Body of pancreas (tissue), 4 donors: Measurements from ENCODE around the gene IGFALS. TPM values are rescaled to one million over a fixed set of nuclear protein-coding genes. Genes with fewer than 3 reads are reported as not detected.
A peak's percentile ranks its signal among the peaks of the same experiment; 100 is the strongest.

Experiments
- ATAC-seq: fragments of 150-250 bp; one replicate; pipeline ENCODE4 v1.9.1; 2016
- DNase-seq, 4 donors: peaks; one replicate each; pipeline ENCODE4 v3.0.0-alpha.2; 2019
- H3K27ac ChIP-seq, 4 donors: fragments of 200-600 bp; sonication (generic); 1 replicate in 3 of 4; 2 replicates in 1 of 4; pipeline versions ENCODE4 v1.5.1 to v1.6.1; 2016 to 2019; ENCODE audit warnings: mild to moderate bottlenecking in 1 of 4, mixed read lengths in 1 of 4, moderate library complexity in 1 of 4
- H3K27me3 ChIP-seq, 2 donors: fragments of 200-600 bp; sonication (generic); one replicate each; pipeline ENCODE4 v1.6.0; 2016; ENCODE audit warnings: mild to moderate bottlenecking in 1 of 2
- H3K36me3 ChIP-seq, 2 donors: fragments of 200-600 bp; sonication (generic); replicated peaks in 1 of 2; 2 replicates each; pipeline ENCODE4 v1.5.1; 2016; ENCODE audit warnings: low read depth in 2 of 2; ENCODE audit not compliant: insufficient read depth in 1 of 2
- H3K4me1 ChIP-seq: fragments of 200-600 bp; sonication (generic); one replicate; pipeline ENCODE4 v1.6.0; 2016
- H3K4me3 ChIP-seq, 2 donors: fragments of 200-600 bp; sonication (generic); 1 replicate in 1 of 2; 2 replicates in 1 of 2; pipeline ENCODE4 v1.5.1; 2016 to 2019
- H3K9me3 ChIP-seq, 3 donors: fragments of 200-600 bp; sonication (generic); 1 replicate in 2 of 3; 2 replicates in 1 of 3; pipeline ENCODE4 v1.5.1; 2016
- POLR2A ChIP-seq, 3 donors: fragments of 450-650 bp; IDR thresholded peaks; one replicate each; pipeline ENCODE4 v1.6.1; 2016; ENCODE audit warnings: antibody characterized with exemption in 3 of 3, mild to moderate bottlenecking in 2 of 3
- WGBS, 2 donors: methylation state at CpG; one replicate each; pipeline ENCODE4 v1.1.5; 2017; 5-methylcytosine and 5-hydroxymethylcytosine counted together
- intact Hi-C: fragments of 100-400 bp; cut with DNase I; formaldehyde crosslinking; loops from one replicate; pipeline ENCODE4 v1.15.1; 2023
- total RNA-seq, 2 donors: library from RNA; depleted of rRNA; stranded (reverse); fragments of >200 nt; gene quantifications; one replicate each; pipeline ENCODE4 v1.1.0, GENCODE V29; 2016
- TF ChIP-seq, protein P1 (sequence below), 7 experiments: fragments of 450-650 bp in 4 of 7; fragments of 200-600 bp in 3 of 7; sonication (generic) in 3 of 7; IDR thresholded peaks; one replicate each; pipeline ENCODE4 v1.5.1; 2016 to 2019; ENCODE audit warnings: antibody characterized with exemption in 7 of 7

Gene IGFALS
- total RNA-seq, 2 donors from 2014 or later, result 5.2 to 9.2 TPM

DNA sequence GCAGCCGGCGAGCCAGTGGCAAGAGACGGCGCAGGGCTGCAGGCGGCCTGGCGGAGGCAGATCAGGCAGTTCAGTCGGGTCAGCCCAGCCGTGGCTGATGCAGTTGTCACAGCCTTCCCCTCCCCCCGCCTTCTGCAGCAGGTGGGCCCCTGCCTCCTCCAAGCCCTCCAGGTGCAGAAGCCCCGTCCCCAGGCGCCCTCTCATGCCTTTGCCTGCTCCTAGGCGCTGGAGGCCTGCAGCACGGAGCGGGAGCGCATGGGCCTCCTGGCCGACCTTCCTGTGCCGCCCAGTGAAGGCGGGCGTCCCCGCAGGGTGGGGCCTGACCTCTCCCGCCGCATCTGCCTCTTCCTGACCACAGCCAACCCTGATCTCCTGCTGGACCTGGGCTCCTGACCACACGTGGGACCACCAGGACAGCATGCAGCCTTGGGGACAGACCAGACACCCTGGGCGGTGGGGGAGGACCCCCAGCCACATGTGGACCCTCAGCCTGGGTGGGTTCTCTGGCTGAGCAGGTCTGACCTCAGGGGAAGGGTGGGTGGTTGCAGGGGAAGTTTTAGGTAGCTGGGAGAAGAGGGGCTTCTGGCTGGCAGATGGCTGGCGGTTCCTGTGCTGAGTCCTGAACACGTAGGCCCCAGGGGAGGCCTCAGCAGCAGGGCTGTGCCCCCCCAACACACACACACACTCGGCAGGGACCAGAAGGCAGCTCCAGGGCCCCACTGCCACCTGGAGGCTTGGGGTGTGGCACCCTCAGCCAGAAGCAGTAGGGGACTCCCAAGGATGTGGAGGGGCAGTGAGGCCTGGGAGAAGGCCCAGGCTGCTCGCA lies 17.4 kb downstream of the IGFALS start:
- no peak for TF ChIP-seq POLR2A (IDR thresholded peaks at IDR 0.05)
- Histone ChIP-seq H3K4me1 (peaks cover 50% of the 10 kb centered on the region), H3K27me3 (no peaks in the 10 kb centered on the region), H3K27ac (no peak overlapping the region), H3K4me3 (no peak overlapping the region), H3K9me3 (no peaks in the 10 kb centered on the region), H3K36me3 (peaks cover 8 to 9% of the 10 kb centered on the region in 2 donors)
- ATAC-seq (no peak), DNase-seq (peak in 1 of 4 donors; percentile 14)
- WGBS, 2 donors, result 77 to 89% methylated on average over 11 to 28 of the region's 28 CpGs
- intact Hi-C loops, result no loop called here

DNA sequence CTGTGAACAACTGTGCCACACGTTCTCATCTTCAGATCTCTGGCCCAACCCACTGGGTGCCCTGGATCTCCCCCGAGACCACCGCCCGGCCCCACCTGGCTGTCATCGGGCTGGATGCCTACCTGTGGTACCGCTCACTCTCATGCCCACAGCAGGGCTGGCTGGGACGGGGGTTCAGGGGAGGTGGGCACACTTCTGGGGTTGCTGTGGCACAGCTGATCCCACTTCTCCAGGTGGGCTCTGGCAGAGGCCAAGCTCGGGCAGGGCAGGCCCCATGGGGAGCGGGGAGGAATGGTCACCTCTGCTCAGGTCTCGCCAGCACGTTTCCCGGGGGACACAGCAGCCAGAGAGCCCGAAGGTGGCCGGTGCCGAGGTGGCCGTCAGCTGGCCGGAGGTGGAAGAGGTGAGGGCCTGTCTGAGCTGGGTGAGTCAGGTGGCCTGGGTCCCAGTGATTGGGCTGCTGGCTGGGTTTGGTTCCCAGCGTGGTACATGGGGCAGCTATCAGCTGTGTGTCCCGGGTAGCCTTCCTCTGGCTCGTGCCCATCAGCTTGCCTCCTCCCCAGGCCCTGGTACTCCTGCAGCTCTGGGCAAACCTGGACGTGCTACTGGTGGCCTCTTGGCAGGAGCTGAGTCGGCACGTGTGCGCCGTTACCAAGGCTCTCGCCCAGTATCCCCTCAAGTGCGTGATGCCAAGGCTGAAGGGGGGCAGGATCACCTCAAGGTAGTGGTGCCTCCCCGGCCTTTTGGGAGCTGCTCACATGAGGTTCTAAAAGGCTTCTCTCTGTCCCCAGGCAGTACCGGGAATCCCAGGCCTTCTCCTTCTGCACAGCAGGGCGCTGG lies 18.3 kb downstream of the IGFALS start:
- peak overlapping the region in 1 of 4 donors; percentile 96 for H3K27ac ChIP-seq
- ATAC-seq (no peak), DNase-seq (peak in 1 of 4 donors; percentile 16)
- peaks cover 8 to 9% of the 10 kb centered on the region in 2 donors for H3K36me3 ChIP-seq
- TF ChIP-seq, protein P1, sequence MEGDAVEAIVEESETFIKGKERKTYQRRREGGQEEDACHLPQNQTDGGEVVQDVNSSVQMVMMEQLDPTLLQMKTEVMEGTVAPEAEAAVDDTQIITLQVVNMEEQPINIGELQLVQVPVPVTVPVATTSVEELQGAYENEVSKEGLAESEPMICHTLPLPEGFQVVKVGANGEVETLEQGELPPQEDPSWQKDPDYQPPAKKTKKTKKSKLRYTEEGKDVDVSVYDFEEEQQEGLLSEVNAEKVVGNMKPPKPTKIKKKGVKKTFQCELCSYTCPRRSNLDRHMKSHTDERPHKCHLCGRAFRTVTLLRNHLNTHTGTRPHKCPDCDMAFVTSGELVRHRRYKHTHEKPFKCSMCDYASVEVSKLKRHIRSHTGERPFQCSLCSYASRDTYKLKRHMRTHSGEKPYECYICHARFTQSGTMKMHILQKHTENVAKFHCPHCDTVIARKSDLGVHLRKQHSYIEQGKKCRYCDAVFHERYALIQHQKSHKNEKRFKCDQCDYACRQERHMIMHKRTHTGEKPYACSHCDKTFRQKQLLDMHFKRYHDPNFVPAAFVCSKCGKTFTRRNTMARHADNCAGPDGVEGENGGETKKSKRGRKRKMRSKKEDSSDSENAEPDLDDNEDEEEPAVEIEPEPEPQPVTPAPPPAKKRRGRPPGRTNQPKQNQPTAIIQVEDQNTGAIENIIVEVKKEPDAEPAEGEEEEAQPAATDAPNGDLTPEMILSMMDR (IDR thresholded peaks at IDR 0.05), result no peak
- TF ChIP-seq POLR2A (IDR thresholded peaks at IDR 0.05), result no peak
- H3K4me1 ChIP-seq, result peaks cover 49% of the 10 kb centered on the region
- intact Hi-C loops, result no loop called here
- H3K4me3 ChIP-seq, result no peak overlapping the region
- WGBS, 2 donors, result 90 to 94% methylated on average over 14 to 30 of the region's 30 CpGs
- no peaks in the 10 kb centered on the region for H3K9me3 ChIP-seq
- H3K27me3 ChIP-seq, result no peaks in the 10 kb centered on the region

DNA sequence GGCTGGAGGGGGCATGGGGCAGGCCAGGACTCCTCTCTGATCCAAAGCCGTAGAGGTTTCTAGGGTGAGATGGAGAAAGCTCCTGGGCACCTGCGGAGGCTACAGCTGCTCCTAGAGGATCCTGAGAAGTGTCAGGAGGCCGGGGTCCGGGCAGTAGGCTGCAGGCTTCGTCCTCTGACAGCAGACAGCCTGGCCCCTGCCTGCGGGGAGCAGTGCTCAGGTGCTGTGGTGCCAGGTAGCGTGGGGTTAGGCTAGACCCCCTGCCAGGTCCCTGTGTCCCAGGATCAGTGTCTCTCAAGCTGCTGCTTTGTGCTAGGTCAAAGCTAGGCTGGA lies 19.1 kb downstream of the IGFALS start:
- intact Hi-C loops, result no loop called here
- H3K36me3 ChIP-seq, result peaks cover 8 to 9% of the 10 kb centered on the region in 2 donors
- H3K27ac ChIP-seq, result peak overlapping the region in 3 of 4 donors; percentile 81 to 96 (median 96)
- DNase-seq, result no peak
- no peaks in the 10 kb centered on the region for H3K9me3 ChIP-seq
- 42 to 75% methylated on average over 5 to 7 of the region's 7 CpGs for WGBS, 2 donors
- ATAC-seq, result no peak
- H3K27me3 ChIP-seq, result no peaks in the 10 kb centered on the region
- H3K4me1 ChIP-seq, result peaks cover 49% of the 10 kb centered on the region
- no peak overlapping the region for H3K4me3 ChIP-seq
- TF ChIP-seq POLR2A (IDR thresholded peaks at IDR 0.05), result no peak
- TF ChIP-seq, protein P1 (IDR thresholded peaks at IDR 0.05), result no peak

DNA sequence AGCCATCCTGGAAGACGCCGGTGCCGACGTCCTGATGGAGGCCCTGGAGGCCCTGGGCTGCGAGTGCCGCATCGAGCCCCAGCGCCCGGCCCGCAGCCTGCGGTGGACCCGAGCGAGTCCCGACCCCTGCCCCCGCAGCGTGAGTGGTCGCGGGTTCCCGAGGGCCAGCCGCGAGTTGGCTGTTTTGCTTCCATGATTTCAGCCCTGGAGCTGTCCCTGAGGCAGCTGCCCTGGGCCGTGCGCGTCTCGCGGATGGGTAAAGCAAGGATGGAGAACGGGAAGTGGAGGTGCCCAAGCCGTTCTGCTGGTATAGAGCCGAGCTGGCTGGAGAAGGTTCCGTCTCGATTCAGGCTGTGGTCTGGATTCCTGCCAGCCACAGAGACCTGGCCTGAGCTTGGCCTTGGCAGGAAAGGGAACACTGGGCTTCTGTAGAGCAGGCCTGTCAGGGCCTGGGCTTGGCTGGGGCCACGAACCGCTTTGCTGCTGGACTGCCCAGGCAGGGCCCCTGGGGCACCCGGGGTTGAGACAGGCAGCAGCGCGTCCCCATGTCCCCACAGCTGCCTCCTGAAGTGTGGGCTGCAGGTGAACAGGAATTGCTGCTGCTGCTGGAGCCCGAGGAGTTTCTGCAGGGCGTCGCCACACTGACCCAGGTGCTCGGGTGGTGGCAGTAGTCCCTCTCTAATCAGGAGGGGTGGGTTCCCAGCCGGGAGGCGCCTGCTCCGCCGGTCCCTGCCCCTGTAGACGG lies 19.6 kb downstream of the IGFALS start:
- Histone ChIP-seq H3K27me3 (no peaks in the 10 kb centered on the region), H3K9me3 (no peaks in the 10 kb centered on the region), H3K4me1 (peaks cover 48% of the 10 kb centered on the region), H3K36me3 (peaks cover 8 to 9% of the 10 kb centered on the region in 2 donors), H3K27ac (peak overlapping the region; percentile 81 to 96 (median 94)), H3K4me3 (peak overlapping the region; percentile 77 to 95)
- 0 to 9% methylated on average over 9 to 44 of the region's 45 CpGs for WGBS, 2 donors
- DNase-seq (peak in 2 of 4 donors; percentile 52 to 69), ATAC-seq (no peak)
- intact Hi-C loops, result no loop called here
- TF ChIP-seq POLR2A (IDR thresholded peaks at IDR 0.05), result no peak
- TF ChIP-seq, protein P1 (IDR thresholded peaks at IDR 0.05), result peak in 1 of 7 experiments; percentile 6
